ENCODE data around the gene EN1. TPM values are rescaled to one million over a fixed set of nuclear protein-coding genes. Genes with fewer than 3 reads are reported as not detected.

EN1 gene
- total RNA-seq, 2 donors from 2014 or later, result not detected

- no peak for DNase-seq (ENCODE audit: low spot score)
- Histone ChIP-seq H3K9me3 (no peaks in the 10 kb centered on the region), H3K4me1 (peaks cover 0 to 32% of the 10 kb centered on the region in 2 donors), H3K27me3 (peaks cover 54 to 83% of the 10 kb centered on the region in 2 donors), H3K36me3 (no peaks in the 10 kb centered on the region), H3K27ac (no peak overlapping the region), H3K4me3 (no peak overlapping the region)
- no peak for TF ChIP-seq CTCF (IDR thresholded peaks at IDR 0.05)
These were observed 9.8 kb downstream of the EN1 start for GRCh38 chr2:118837621-118838020.

GRCh38 chr2:118837067-118837466, 10.4 kb downstream of the EN1 start:
- Histone ChIP-seq H3K36me3 (no peaks in the 10 kb centered on the region), H3K27me3 (peaks cover 49 to 80% of the 10 kb centered on the region in 2 donors), H3K9me3 (no peaks in the 10 kb centered on the region), H3K4me1 (peaks cover 0 to 26% of the 10 kb centered on the region in 2 donors), H3K4me3 (no peak overlapping the region), H3K27ac (no peak overlapping the region)
- no peak for TF ChIP-seq CTCF (IDR thresholded peaks at IDR 0.05)
- DNase-seq (ENCODE audit: low spot score), result no peak

GRCh38 chr2:118836411-118836930, 11.0 kb downstream of the EN1 start:
- Histone ChIP-seq H3K27me3 (peaks cover 47 to 74% of the 10 kb centered on the region in 2 donors), H3K4me1 (peaks cover 0 to 20% of the 10 kb centered on the region in 2 donors), H3K4me3 (peak overlapping the region in 1 of 2 donors; percentile 49), H3K9me3 (no peaks in the 10 kb centered on the region), H3K27ac (no peak overlapping the region), H3K36me3 (no peaks in the 10 kb centered on the region)
- no peak for DNase-seq (ENCODE audit: low spot score)
- TF ChIP-seq CTCF (IDR thresholded peaks at IDR 0.05), result no peak

- no peaks in the 10 kb centered on the region for H3K9me3 ChIP-seq
- TF ChIP-seq CTCF (IDR thresholded peaks at IDR 0.05), result no peak
- no peaks in the 10 kb centered on the region for H3K36me3 ChIP-seq
- H3K4me1 ChIP-seq, result peaks cover 0 to 20% of the 10 kb centered on the region in 2 donors
- peaks cover 43 to 68% of the 10 kb centered on the region in 2 donors for H3K27me3 ChIP-seq
- no peak overlapping the region for H3K27ac ChIP-seq
- H3K4me3 ChIP-seq, result peak overlapping the region in 1 of 2 donors; percentile 49
- DNase-seq (ENCODE audit: low spot score), result no peak
These were observed 11.6 kb downstream of the EN1 start for GRCh38 chr2:118835746-118836410.

GRCh38 chr2:118834901-118835745, 12.3 kb downstream of the EN1 start:
- Histone ChIP-seq H3K4me3 (peak overlapping the region; percentile 8 to 49), H3K4me1 (peaks cover 0 to 20% of the 10 kb centered on the region in 2 donors), H3K36me3 (no peaks in the 10 kb centered on the region), H3K27ac (no peak overlapping the region), H3K9me3 (no peaks in the 10 kb centered on the region), H3K27me3 (peaks cover 35 to 61% of the 10 kb centered on the region in 2 donors)
- DNase-seq (ENCODE audit: low spot score), result no peak
- TF ChIP-seq CTCF (IDR thresholded peaks at IDR 0.05), result no peak

Data from right atrium auricular region (tissue), 2 donors.